Measurements from ENCODE around the gene SOX11. TPM values are rescaled to one million over a fixed set of nuclear protein-coding genes. Genes with fewer than 3 reads are reported as not detected.

SOX11 gene
- total and polyA plus RNA-seq, 2 of the 8 experiments (the other 6 are each of a cell fraction or from before 2014, with no cell fraction given), result 9.0 to 55.6 TPM

GRCh38 chr2:5730386-5730785 is 38.2 kb downstream of the SOX11 start (continued):
- TF ChIP-seq KDM1A (IDR thresholded peaks at IDR 0.05; ENCODE audit: borderline replicate concordance, low read length) (no peak), GTF2F1 (IDR thresholded peaks at IDR 0.05; ENCODE audit: borderline replicate concordance, low read depth, low read length) (no peak)
